ENCODE measurements around the gene SORL1.
A peak's percentile ranks its signal among the peaks of the same experiment; 100 is the strongest.
"Not testable (repeated sequence)": the region's sequence is repeated elsewhere in the genome, so short reads cannot be mapped to it uniquely, and the experiment has no call there.

The SORL1 gene, protein sequence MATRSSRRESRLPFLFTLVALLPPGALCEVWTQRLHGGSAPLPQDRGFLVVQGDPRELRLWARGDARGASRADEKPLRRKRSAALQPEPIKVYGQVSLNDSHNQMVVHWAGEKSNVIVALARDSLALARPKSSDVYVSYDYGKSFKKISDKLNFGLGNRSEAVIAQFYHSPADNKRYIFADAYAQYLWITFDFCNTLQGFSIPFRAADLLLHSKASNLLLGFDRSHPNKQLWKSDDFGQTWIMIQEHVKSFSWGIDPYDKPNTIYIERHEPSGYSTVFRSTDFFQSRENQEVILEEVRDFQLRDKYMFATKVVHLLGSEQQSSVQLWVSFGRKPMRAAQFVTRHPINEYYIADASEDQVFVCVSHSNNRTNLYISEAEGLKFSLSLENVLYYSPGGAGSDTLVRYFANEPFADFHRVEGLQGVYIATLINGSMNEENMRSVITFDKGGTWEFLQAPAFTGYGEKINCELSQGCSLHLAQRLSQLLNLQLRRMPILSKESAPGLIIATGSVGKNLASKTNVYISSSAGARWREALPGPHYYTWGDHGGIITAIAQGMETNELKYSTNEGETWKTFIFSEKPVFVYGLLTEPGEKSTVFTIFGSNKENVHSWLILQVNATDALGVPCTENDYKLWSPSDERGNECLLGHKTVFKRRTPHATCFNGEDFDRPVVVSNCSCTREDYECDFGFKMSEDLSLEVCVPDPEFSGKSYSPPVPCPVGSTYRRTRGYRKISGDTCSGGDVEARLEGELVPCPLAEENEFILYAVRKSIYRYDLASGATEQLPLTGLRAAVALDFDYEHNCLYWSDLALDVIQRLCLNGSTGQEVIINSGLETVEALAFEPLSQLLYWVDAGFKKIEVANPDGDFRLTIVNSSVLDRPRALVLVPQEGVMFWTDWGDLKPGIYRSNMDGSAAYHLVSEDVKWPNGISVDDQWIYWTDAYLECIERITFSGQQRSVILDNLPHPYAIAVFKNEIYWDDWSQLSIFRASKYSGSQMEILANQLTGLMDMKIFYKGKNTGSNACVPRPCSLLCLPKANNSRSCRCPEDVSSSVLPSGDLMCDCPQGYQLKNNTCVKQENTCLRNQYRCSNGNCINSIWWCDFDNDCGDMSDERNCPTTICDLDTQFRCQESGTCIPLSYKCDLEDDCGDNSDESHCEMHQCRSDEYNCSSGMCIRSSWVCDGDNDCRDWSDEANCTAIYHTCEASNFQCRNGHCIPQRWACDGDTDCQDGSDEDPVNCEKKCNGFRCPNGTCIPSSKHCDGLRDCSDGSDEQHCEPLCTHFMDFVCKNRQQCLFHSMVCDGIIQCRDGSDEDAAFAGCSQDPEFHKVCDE (N-terminal part only)

DNA sequence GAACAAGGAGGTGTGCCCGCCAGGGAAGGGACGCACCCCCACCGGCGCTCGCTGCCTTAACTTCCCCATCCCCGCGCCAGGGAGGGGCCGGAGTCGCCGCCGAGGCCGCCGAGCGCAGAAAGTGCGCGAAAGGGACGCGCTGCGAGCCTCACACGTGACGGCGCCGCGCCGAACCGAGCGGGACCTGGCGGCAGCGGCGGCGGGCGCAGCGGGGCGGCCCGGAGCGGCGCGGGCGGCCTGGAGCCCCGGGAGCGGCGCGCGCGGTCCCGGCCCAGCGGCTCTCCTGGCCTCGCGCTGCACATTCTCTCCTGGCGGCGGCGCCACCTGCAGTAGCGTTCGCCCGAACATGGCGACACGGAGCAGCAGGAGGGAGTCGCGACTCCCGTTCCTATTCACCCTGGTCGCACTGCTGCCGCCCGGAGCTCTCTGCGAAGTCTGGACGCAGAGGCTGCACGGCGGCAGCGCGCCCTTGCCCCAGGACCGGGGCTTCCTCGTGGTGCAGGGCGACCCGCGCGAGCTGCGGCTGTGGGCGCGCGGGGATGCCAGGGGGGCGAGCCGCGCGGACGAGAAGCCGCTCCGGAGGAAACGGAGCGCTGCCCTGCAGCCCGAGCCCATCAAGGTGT lies at the start of gene SORL1:
Gene SORL1 (plus strand): TSS at position 329 of the 623 bp plus-strand sequence. CDS start 18 bp downstream, at position 347.
- no peak for FAIRE-seq

DNA sequence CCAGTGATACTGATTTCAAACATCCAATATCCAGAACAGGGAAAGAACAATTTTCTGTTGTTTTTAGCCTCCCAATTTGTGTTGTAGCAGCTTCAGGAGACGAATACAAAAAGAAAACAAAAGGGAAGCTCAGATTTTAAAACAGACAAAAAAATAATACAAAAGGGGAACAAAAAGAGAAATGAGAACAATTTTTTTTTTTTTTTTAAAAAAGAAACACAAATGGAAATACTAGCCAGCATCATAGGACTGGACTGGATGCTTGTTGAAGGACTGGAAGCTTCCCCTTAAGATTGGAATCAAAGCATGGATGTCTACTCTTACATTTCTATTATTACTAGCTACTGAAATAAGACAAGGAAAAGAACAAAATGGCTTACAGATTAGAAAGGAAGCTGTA lies 46.5 kb upstream of the SORL1 start:
- DNase-seq (ENCODE audit: low spot score) (no peak), FAIRE-seq (no peak)

More for the DNA sequence above, at the start of gene SORL1:
- DNase-seq (ENCODE audit: low spot score), result no peak

DNA sequence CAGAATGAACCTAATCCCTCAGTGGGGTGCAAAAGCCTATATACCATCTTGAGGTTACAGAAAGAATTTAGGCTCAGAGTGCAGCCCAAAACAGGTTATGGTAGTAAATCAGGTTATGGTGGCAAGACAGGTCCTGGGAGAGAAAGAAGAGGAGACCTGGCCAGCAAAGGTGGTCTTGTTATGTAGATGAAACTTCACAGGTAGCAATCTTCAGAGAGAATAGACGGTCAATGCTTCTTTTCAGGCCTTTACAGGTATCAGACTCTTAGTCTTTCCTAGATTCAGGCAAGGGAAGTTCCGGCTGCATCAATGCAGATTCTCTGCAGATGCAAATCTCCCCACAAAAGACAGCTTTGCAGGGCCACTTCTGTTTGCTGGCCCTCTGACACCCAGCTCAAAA lies 45.8 kb upstream of the SORL1 start:
- DNase-seq (ENCODE audit: low spot score), result no peak
- FAIRE-seq, result no peak

DNA sequence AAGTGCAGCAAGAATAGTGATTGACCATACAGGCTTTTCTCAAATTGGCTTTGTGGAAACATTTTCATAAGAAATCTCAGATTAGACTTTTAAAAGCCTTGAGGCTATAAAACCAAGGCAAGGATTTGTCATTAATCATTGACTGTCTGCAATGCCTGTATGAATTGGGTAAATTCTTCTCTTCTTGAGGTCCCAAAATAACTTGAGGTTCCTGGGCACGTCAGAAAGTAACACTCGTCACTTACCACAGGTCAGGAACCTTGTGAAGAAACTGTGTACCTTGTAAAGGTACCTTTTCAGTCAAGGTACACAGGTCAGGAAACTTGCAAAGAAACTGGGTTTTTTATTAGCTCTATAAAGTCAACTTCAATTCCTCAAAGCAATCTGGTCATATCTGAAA lies 43.3 kb upstream of the SORL1 start:
- FAIRE-seq (no peak), DNase-seq (ENCODE audit: low spot score) (no peak)

DNA sequence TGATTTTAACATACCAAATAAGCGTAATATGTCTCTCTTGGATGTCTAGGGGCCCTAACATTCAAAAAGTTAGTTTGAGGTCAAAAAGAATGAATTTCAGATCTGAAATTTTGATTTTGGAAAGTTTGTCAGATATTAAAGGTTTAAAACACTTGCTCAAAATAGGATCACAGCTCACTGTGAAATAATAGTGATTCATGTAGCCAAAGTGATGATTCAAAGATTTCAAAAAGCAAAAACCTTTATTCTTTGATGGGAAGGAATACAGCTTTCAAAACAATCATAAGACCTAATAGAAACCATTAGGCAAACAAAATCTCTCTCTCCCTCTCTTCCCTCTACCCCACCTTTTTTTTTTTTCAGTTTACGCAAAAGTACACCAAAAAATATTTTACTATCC lies 42.1 kb upstream of the SORL1 start:
- not testable (repeated sequence) for FAIRE-seq; DNase-seq (ENCODE audit: low spot score)

DNA sequence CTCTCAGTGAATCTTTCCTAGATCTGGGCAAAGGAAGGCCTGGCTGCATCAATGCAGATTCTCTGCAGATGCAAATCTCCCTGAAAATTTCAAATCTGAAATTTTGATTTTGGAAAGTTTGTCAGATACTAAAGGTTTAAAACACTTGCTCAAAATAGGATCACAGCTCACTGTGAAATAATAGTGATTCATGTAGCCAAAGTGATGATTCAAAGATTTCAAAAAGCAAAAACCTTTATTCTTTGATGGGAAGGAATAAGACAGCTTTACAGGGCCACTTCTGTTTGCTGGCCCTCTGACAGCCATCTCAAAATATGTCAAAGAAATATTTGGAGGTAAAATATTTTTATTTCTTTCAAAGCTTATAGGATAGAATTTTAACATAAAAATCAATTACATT lies 40.8 kb upstream of the SORL1 start:
- FAIRE-seq; DNase-seq (ENCODE audit: low spot score): not testable (repeated sequence)

DNA sequence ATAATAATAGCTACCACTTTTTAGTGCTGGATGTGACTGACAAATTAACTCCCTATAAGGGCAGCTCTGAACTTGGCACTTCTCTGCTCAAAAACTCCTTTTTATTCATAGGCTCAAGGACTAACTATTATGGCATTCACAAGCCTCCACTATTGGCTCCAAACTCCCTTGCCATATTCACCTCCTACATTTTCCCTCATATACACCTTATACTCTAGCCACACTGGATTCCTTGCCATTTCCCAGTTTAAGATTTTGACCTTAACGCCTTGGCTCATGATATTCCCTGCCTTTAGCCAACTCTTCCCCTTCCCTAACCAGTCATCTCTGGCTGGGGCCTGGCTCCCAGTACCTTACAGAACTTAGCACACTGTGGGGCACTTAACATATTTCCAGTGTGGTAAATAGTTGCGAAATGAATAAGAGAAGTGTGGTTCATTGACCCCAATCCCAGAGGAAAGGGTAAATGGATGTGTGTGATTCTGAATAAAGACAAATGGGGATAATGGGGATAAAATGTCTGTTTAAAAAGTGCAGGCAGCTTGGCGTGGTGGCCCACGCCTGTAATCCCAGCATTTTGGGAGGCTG lies 40.0 kb upstream of the SORL1 start:
- FAIRE-seq, result no peak

DNA sequence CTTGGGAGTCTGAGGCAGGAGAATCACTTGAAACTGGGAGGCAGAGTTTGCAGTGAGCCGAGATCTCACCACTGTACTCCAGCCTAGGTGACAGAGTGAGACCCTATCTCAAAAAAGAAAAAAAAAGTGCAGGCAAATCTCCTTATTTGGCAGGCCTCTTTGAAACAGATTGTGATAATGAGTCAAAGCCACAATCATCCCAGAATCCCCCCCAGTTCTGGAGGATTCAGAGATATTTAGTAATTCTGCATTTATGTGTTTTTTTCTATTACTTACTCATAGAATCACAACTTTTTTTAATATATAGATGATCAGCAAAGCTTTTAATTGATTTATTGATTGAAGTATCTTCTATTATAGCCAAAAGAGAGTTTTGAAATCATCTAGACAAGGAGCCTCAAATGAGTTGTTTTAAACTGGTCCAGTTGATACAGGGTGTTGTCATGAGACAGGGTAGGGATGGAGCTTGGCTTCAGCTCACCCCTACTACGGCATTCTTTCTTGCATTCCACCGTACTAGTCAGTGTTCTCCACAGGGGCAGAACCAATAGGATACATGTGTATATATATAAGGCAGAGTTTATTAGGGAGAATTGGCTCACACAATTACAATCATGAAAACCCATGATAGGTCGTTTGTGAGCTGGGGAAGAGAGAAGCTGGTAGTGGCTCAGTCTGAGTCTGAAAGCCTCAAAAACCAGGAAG lies 39.3 kb upstream of the SORL1 start:
- no peak for FAIRE-seq

More for the DNA sequence above, 40.0 kb upstream of the SORL1 start:
- DNase-seq (ENCODE audit: low spot score), result no peak

DNA sequence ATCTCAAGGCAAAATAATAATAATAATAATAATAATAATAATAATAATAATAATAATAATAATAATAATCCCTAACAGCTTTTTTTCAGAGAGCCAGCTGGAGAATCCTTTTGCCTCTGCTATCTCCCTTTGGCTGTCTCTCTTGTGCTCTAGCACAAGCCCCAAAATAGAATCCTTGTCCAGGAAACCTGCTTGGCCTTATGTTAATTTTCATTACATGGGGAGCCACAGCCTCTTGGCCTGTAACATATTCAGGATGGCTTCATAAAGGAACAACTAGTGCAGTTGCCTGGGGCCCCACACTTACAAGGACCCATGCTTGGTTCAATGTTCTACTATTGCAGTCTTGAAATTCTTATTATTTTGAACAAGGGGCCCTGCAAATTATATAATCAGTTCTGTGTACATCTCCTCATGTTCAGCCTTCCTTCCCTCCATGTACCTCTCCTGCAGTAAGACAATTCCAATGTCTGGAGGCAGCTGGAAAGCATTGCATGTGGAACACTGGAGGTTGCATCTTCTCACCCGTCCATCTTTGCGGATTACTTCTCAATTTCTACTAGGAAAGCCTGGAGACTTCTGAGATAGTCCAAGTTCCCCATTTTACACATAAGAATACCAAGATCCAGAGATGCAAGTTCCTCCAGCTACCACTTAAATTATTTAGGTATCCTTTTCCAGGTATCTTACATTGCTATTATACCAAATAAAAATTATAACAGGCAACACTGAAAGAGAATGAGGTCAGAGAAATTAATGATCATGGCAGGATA lies 37.8 kb upstream of the SORL1 start:
- FAIRE-seq (no peak), DNase-seq (ENCODE audit: low spot score) (no peak)

More for the DNA sequence above, 39.3 kb upstream of the SORL1 start:
- DNase-seq (ENCODE audit: low spot score), result no peak

DNA sequence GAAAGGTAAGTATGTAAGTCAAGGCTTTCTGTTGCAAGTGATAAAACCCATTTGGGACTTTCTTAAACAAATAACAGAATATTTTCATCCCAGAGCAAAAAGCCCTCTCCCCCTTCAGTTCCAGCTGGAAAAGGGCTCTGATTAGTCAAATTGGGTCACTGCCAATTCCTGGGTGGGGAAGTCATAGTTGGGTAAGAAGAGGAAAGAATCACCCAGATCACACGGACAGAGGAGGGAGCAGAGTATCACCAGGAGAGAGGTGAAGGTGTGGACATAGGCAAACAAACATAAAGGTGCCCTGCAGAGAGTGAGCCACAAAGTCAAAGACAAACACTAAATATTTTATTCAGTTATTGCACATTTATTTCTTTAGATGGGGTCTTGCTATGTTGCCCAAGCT lies 36.3 kb upstream of the SORL1 start:
- FAIRE-seq, result no peak
- no peak for DNase-seq (ENCODE audit: low spot score)

DNA sequence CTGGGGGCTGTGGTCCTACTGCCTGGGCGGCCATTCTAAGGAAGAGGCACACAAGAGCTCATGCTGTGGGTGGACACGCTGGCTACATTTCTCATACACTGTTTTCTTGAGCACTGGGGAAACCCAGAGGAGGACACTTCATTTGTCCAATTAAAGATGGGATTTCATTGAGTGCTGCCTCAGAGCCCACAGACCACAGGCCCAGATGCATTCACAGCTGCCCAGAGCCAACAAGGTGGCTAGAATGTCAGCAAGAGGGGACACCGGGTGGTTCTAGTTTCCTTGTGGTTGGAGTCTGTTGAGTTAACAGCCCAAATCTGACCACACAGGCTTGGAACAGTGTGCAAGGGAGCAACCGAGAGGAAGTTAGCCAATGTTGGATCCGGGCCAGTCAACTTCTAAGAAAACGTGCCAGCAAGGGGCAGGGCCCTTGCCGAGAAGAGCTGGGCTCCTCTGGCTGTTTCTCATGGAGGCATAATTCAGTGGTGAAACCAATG lies 35.0 kb upstream of the SORL1 start:
- peak; percentile 36 for FAIRE-seq
- peak; percentile 31 for DNase-seq (ENCODE audit: low spot score)

DNA sequence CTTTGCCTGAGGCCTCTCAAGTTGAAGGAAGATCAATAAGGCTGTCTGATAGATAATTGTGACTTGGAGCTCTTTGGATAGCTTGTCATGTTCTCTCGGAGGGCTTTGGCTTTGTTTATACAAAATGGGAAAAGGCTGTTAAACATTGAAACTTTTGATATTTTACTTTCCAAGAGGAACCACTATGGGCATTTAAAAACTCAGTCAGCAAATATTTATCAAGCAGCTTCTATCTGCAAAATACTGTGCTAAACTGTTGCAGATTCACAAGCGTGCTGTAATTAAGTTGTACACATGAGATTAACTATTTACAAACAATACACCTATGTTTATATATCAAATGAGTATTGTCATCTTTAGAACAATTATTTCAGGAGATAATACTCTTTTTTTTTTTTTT lies 34.5 kb upstream of the SORL1 start:
- no peak for DNase-seq (ENCODE audit: low spot score)

DNA sequence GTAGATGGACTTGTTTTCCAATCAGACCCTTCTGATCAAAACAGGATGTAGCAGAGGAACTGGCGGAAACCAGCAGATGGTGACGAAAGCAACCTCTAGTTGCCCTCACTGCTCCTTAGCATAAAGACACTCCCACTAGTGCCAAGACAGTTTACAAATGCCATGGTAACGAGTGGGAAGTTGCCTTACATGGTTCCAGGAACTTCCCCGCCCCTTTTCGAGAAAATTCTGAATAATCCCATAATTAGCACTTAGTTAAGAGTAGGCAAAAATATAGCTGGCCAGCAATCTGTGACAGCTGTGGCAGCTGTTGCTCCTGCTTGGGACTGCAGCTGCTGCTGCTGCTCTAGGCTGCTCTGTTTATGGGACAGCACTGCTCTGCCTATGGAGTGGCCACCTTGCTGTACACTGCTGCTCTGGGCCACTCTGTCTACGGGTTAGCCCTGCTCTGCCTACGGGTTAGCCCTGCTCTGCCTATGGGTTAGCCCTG lies 33.4 kb upstream of the SORL1 start:
- DNase-seq (ENCODE audit: low spot score), result no peak
- FAIRE-seq, result no peak

More for the DNA sequence above, 34.5 kb upstream of the SORL1 start:
- no peak for FAIRE-seq

DNA sequence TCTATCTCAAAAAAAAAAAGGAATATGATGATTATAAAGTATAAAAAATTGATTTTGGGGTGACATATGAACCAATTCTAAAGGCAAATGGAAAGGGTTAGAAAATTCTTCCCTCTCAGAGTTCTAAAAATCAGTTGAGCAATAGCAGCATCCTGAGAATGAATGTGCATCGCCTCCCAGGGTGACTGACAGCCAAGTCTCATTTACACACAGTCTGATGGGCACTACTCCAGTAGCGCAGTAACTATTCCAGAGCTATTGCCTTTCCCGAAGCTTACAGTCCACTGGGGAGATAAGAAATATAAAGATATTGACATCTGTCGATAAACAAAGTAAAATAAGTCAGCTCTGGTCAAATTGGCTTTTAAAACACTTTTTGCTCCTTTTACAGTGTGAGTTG lies 32.3 kb upstream of the SORL1 start:
- FAIRE-seq (no peak), DNase-seq (ENCODE audit: low spot score) (no peak)

DNA sequence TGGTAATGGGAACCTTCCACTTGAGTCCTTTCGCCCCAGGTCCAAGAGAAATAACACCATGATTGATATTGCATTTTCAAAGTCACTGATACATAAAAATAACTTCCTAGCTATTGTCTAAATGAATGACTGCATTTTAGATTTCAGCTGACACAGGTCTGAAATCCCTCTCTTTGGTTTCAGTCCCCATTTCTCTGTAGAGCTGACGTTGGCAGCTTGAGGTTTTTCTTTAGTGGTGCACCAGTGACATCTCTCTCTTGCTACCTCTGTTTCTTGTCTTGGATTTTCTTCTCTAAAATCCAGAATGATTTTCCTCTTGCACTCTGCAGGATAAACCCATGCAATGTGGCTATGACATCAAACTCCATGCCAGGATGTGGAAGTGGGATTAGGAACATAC lies 31.7 kb upstream of the SORL1 start:
- FAIRE-seq, result no peak

DNA sequence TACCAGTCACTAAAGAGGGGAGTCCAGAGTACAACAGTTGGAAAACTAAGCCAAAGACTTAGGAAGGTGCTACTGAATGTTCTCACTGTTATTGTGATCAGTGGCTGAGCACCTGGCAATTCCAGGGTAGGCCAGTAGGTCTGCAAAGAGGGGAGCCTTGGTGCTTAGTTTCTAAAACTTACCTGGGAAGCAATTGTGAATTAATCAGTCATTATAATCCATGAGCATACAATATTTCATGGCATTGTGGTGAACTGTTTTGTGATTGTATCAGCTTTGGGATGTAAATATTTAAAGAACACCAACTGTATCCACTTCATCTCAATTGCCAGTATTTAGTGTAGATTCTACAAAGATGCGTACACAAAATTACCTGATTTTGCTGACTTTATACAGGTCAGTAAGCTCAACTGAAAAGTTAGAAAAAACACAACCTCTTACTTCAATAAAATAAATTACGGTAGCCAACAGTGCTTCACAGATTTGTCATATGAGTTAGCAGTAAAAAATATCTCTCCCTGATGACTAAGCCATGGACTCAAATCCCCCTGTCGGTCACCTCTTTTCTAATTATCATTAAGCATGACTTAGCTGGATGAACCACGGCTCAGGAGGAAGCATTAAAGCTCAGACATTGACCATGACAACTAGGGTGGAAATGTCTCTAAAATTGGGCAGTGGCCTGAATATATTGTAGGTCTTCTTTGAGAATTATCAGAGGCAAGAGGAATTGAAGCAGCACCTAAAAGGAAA lies 30.8 kb upstream of the SORL1 start:
- DNase-seq (ENCODE audit: low spot score) (no peak), FAIRE-seq (no peak)

More for the DNA sequence above, 31.7 kb upstream of the SORL1 start:
- DNase-seq (ENCODE audit: low spot score), result no peak

DNA sequence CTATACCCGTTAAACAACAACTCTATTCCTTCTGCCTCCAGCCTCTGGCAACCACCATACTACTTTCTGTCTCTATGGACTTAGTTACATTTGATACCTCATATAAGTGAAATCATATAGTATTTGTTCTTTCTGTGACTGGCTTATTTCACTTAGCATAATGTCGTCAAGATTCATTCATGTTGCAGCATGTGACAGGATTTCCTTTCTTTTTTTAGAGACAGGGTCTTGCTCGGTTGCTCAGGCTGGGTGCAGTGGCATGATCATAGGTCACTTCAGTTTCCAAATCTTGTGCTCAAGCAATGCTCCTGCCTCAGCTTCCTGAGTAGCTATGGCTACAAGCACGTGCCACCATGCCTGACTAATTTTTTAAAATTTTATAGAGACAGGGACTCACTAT lies 29.4 kb upstream of the SORL1 start:
- no peak for FAIRE-seq
- no peak for DNase-seq (ENCODE audit: low spot score)

DNA sequence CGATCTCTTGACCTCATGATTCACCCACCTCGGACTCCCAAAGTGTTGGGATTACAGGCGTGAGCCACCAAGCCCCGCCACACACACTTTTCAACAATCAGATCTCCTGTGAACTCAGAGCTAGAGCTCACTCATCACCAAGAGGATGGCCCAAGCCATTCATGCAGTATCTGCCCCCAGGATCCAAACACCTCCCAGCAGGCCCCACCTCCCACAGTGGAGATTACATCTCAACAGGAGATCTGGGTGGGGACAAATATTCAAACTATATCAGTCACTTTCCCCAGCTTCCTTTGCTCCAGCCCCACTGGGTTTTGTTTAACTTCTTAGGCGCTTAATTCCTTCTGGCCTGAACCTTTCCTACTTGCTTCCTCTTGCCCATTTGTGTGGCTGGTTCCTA lies 26.3 kb upstream of the SORL1 start:
- DNase-seq (ENCODE audit: low spot score), result no peak
- FAIRE-seq, result no peak
